GM19468 (cell line): ENCODE data around the gene STOML1.
"Not testable (repeated sequence)": the region's sequence is repeated elsewhere in the genome, so short reads cannot be mapped to it uniquely, and the experiment has no call there.

ENCODE experiments used
- ATAC-seq: cut with Tn5 transposase; IDR thresholded peaks from one replicate; pipeline ENCODE4 v1.9.1; 2021; ENCODE audit warnings: mild to moderate bottlenecking, moderate library complexity, moderate number of reproducible peaks; ENCODE audit not compliant: unreplicated experiment; ENCODE audit errors: extremely low read depth

STOML1 gene

DNA sequence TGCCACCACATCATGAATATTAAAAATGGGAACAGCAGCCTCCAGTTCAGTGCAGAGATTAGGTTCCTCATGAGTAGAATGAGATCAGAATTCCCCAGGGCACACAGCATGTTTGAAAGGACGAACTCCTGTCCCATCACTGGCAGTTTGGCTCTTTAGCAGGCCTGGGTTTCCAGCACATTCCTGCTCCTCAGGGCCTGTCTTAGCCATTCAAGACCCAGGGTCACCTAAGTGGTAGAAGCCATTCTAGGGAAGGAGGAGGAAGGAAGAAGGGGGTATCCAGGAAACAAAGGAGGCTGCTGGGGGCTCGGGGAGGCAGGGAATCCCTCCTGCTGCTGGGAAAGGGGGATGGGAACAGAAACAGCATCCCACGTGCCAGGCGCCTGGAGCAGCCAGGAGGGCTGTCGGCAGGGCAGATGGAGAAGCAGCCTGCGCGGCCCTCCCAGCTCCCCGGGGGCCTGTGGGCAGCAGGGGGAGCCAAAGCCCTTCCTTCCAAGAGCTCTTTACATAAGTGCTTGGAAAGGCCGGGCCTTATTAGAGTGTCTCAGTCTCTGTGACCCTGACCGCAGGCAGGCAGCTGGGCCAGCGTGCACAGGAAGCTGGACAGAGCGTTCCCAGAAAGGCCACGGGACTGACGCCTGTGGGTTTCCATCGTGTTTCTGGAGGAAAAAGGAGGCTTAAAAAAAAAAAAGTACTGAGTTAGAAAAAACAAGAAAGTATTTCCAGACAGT is 41.1 kb downstream of the STOML1 start:
- no peak for ATAC-seq

DNA sequence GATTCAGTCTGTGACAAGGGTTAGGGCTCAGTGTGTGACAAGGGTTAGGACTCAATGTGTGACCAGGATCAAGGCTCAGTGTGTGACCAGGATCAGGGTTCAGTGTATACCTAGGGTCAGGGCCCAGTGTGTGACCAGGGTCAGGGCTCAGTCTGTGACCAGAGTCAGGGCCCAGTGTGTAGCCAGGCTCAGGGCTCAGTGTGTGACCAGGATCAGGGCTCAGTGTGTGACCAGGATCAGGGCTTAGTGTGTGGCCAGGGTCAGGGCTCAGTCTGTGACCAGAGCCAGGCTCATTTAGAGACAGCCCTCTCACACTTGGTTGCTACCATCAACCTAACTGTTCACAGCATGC is 41.6 kb downstream of the STOML1 start:
- ATAC-seq, result no peak

DNA sequence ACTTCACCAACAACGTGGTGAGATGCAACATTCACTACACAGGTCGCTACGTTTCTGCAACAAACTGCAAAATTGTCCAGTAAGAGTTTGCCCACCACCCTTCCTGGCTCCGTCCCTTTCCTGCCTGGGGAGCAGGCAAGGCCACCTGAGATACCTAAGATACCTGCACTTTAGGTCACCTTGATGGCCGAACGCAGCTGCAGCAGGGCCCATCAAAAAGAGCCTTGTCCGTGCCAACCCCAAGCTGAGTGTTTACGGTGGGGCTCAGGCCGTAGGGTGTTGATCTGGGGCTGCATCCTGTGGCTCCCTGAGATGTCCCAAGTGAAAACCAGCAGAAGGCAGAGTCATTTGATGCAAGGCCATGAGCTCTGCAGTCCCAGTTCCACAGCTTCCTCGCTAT is 42.6 kb downstream of the STOML1 start:
- no peak for ATAC-seq

DNA sequence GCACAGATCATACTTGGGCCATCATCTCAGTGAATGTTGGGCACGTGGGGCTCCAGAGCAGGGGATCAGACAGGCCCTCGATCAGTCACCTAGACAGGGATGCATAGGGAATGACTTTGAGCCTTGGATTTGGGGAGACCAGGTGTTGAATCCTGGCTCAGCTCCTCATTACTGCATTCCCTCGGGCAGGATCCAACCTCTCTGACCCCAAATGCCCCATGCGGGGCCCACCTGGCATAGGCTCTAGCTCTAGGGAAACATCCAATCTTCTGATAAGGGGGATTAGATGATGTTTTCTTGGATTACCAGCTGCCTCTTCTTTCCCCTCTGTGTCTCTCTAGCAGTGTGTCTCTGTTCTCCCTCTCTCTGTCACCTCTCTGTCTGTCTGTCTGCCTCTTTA is 43.1 kb downstream of the STOML1 start:
- ATAC-seq, result no peak

DNA sequence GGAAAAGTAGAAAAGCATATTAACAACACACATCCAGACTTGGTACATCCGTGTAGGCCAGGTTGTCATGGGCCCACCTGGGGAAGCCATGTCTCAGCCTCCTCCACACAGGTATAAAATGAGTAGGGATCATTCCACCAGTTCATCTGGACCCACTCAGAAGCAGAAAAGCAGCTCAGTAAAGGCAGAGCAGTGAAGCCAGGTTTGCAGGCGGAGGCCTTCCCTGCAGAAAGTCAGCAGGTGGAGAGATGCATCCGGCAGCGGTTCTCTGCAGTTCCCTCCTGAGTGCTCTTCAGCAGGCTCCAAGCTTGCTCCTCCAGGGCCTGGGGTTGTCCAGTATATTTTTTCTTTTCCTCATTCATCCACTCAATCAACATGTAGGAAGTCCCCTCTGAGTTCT is 43.7 kb downstream of the STOML1 start:
- ATAC-seq, result no peak

DNA sequence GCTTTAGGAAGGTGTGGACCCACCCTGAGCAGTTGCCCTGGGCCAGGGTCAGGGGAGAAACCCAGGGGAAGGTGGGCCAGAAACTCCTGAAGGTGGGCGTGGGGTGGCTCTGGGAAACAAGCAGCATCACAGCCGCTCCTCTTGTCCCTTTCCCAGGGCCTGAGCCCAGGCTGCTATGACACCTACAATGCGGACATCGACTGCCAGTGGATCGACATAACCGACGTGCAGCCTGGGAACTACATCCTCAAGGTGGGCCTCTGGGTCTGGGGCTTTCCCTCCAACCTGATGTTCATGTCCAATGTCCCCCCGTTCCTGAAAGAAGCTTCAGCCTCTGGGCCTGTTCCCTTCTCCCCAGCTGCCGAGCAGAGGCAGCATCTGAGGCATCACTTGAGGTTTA is 44.4 kb downstream of the STOML1 start:
- ATAC-seq, result no peak

DNA sequence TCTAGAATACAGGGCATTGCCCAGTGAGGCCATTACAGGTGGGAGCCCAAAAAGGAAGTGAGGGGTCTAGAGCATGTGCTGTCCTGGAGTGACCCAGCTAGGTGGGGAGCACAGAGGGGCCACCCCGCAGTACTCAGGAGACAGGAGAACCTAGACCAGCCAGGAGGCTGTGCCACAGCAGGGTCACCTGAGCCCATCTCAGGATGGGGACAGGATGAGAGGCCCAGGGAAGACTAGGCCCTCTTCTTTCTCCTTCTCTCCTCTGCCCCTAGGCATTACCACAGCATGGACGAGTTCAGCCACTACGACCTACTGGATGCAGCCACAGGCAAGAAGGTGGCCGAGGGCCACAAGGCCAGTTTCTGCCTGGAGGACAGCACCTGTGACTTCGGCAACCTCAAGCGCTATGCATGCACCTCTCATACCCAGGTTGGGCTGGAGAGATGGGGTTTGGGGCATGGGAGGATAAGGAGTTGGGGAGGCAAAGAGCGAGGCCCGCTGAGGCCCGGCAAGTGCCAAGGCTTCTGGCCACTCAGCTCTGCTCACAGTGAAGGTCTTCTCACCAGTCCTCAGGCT is 45.2 kb downstream of the STOML1 start:
- ATAC-seq, result no peak

DNA sequence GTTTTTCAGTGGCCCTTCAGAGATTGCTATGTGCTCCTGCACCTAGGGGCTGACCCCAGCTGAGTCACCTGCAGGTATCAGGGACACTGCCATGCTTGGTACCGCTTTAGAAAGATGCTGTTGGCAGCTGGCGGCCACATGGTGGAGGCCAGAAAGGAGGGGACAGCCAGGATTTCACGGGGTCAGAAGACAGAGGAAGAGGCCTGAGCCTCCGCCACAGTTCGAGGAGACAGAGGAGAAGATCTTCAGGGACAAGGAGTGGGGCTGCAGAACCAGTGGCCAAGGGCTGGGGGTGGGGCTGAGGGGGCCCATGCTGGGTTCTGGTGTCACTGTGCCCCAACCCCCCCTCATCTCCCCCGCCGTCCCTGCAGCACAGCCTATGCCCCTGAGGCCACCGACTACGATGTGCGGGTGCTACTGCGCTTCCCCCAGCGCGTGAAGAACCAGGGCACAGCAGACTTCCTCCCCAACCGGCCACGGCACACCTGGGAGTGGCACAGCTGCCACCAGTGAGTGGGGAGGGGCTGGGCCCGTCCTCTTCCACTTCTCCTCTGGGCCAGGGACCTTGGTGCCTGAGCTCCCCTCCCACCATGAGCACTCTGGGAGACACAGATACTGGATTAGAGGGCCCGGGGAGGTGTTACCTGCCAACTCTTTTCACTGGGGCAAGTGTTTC is 45.9 kb downstream of the STOML1 start:
- ATAC-seq, result no peak

DNA sequence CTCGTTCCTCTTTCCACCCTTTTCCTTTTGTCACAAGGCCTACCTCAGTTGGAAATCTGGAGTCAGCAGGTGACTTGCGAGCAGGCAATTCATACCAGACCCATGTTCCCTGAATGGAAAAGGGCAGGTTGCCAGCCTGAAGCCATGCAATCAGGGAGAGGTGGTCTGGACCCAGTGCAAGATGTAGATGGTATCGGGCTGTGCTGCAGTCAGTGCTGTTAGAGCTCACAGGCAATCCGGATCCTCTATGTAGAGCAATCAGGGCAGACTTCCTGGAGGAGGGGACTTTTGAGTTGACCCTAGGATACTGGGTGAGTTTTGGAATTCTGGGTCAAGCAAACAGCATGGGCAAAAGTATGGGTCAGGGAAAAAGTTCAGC is 47.0 kb downstream of the STOML1 start:
- no peak for ATAC-seq

DNA sequence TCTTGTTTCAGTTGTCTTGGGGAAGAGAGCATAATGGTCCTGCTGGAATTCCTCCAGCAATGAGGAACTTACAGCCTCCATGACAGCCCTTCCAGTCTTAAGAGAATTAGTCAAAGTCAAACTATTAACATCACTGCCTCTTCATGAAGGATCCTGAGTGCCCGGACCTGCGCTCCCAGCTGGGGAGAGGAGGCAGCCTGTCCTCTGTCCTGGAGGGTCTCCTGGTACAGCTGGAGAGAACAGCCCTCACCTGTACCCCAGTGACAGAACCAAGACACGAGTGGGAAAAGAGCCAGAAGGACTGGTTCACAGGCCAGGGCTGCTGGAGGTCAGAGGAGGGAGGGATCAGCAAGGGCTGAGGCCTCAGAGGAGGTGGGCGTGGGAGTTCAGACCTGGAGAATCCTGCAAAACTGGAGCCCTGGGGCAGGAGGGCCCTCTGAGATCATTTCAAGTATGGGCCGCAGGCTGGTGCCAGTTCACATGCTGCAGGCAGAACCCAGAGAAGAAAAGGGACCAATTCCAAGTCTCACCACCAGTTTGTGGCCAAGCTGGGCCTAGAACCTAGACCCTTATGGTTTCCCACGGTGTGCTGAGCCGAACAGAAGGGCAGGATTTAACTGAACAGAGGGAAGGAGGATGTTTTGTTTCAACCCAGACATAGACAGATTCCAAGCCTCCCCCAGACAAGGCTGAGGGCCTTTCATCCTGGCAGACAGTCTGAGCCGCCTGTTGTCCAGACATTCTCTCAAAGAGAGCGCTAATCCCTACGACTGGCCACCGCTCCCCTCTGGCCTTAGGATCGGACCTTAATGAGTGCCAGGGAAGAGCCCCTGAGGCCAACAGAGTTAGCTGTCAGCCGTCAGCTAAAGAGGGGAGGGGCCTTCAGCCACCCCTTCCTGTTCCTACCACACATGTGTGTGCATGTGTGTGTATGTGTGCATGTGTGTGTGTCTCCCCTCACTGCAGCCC is 47.6 kb downstream of the STOML1 start:
- ATAC-seq, result no peak

DNA sequence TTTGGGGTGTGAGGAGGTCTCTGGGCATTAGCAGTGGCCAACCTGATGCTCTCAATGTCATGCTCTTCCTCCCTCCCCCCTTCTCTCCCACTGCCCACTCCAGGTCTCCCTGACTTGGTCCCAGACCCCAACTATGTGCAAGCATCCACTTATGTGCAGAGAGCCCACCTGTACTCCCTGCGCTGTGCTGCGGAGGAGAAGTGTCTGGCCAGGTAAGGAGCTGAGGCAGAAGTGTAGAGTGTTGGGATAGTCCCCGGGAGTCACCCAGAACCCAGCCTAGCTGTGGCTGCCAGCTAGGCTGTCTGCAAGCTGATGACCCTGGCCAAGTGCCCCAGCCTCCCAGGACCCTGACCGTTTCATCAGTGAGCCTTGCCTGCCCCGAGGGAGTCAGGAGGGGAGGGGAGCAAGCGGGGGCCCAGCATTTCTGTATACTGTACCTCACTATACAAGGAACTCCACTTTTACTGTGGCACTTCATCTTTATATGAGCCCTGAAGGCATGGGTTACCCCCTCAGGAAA is 49.3 kb downstream of the STOML1 start:
- ATAC-seq, result no peak

DNA sequence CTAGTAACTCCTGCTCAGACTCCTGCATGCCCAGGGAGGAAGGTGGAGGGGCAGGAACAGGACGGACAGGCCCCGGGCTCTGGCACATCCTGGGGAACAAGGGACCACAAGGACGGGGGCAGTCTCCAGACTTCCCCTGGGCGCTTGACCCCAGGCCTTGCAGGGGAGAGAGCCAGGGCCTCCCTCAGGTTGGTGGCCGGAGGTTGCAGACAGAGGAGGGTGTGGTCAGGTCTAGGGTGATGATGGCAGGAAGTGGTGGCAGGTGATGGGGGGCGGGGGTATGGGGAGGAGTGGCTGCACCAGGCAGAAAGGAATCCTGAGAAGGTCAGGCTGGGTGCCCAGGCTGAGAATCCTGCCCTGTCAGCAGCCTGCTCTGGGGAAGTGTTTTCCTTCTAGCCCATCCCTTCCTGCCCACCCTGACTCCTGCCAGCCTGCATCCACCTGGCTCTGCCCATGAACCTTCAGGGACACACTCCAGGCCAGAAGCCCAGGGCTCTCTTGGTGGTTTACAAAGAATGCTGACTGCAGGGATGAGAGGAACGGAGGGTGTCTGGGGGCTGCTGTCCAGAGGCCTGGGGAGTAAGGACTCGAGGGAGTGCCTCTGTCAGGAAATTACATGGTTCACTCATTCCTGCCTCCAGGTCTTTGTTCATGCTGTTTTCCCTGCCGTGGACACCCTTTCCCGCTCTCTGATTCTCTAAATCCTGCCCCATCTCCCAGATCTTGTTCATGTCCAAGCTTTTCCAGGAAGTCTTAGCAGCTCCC is 50.0 kb downstream of the STOML1 start:
- ATAC-seq, result no peak

DNA sequence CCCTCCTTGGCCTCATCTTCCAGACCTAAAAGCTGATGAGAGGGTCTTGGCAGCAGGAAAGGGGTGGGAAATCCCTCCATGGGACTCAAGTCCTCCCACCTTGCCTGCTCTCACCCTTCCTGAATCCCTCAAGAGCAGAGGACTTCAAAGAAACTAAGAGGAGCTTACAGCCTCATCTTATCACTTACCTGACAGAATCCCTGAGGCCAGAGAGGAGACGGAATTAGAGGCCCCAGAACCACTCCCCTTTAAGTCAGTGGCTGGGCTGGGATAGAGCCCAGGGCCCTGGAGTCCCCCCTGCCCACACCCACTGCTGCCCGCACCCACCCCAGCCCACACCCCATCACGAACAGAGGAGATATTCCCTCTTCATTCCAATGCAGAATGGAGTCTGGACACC is 50.6 kb downstream of the STOML1 start:
- no peak for ATAC-seq

DNA sequence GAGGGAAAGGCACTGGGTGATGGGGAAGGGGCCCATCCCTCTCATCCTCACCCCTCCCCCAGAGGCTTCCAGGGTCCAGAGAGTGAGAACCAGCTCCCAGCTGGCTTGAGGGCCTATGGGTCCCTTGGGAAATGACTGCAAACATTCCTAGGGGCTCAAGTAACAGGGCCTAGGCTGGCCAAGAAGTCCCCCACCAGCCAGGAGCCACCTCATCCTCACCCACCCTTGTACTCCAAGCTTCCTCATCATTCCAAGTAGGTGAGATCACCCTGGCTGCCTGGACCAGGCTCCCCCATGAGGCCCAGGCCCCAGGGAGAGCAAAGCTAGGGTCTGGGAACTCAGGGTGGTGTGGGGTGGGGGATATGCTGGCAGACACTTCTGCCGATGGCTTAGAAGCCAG is 51.1 kb downstream of the STOML1 start:
- ATAC-seq, result no peak

DNA sequence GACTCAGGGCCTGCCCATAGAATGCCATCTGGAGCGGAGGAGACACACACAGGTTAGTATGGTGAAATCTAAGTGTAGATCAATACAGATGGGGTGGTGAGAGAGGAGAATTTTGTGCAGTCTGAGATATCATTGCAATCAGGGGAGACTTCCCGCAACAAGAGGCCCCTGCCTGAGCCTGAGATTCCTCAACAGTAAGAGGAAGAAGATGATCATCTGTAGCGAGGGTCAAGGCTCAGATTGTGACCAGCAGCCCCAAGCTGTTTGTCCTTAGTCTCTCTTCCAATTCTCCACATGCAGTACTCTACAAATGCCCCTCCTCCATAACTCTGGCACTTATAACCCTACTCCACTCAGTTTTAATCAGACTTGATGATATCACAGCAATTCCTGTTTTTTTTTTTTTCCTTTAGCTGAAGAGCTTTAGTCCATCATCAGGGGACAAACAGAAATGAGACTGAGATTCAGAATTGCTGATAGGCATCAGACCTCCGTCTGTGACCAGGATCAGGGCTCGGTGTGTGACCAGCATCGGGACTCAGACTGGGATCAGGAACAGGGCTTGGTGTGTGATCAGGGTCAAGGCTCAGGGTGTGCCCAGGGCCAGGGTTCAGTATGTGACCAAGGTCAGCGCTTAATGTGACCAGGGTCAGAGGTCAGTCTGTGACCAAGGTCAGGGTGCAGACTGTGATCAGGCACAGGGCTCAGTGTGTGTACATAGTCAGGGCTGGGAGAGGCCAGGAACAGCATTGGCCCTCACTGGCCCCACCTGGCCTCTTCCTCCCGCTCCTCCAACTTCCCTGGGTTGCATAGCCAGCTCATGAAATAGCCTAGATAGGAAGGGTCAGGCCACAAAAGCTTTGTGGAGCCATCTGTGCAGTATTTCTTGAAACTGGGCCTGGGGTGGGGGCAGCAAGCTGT is 51.8 kb downstream of the STOML1 start:
- ATAC-seq, result no peak

DNA sequence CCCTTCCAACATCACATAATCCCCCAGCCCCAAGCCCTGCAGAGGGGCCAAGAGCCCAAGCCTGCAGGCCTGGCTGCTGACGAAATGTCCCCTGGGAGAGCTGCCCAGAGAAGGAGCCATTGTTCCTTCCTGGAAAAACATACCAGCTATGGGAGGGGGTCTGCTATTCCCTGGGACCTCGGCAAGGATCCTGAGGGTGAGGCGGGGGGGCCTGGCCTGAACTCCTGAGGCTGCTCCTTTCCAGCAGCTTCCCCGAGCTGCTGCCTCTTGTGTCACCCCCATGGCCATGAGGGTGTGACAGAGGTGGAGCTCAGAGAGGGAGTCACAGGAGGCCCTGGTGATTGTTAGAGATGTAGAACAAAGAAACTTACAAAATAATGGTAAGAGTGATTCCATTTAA is 53.0 kb downstream of the STOML1 start:
- no peak for ATAC-seq

DNA sequence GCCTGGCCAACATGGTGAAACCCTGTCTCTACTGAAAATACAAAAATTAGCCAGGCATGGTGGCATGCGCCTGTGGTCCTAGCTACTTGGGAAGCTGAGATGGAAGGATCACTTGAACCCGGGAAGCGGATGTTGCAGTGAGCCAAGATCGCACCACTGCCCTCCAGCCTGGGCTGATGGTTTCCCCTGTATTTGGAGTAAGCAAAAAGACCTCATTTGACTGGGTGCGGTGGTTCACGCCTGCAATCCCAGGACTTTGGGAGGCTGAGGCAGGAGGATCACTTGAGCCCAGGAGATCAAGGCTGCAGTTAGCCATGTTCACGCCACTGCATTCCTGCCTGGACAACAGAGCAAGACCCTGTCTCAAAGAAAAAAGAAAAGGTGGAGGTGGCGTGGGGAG is 53.6 kb downstream of the STOML1 start:
- not testable (repeated sequence) for ATAC-seq

DNA sequence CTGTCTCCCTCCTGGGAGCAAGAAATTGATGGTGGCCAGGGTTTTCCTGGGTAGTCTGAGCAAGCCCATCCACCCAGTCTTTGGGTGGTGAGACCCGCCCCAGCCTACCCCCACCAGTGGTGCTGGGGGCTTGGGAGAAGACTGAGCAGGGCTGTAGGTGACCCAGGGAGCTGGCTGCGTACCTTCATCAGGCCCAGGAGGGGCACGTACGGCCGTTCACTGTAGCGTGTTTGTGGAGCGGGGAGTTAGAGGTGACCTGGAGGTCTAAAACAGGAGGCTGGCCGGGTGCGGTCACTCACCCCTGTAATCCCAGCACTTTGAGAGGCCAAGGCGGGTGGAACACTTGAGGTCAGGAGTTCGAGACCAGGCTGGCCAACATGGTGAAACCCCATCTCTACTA is 54.4 kb downstream of the STOML1 start:
- no peak for ATAC-seq

DNA sequence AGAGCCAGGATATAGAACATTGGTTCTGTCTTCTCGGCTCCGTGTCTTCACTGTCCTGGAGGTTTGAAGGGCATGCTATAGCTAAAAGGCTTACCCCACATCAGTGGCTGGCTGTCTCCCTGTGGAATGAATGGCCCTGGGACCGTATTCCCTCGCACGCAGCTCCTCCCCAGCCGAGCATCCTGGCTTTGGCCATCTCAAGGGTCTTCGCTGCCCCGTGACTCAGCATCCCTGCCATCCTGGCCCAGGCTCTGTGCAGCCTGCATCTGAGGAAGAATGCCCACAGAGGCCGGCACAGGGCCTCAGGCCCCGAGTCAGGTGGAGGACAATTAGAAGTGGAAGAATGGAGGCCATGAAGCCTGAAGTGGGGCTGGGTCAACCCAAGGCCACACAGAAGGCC is 54.8 kb downstream of the STOML1 start:
- ATAC-seq, result no peak
